Left ventricle myocardium inferior (tissue), 1 donor: ENCODE data around the gene PRR36. TPM values are rescaled to one million over a fixed set of nuclear protein-coding genes. Genes with fewer than 3 reads are reported as not detected.
A peak's percentile ranks its signal among the peaks of the same experiment; 100 is the strongest.
"Not testable (repeated sequence)": the region's sequence is repeated elsewhere in the genome, so short reads cannot be mapped to it uniquely, and the experiment has no call there.

Experiments used
- DNase-seq: peaks from one replicate; pipeline ENCODE4 v3.0.0-alpha.2; 2020
- H3K27ac ChIP-seq: fragments of 200-600 bp; replicated peaks from 2 replicates; pipeline ENCODE4 v1.8.0; 2021
- H3K27me3 ChIP-seq: fragments of 200-600 bp; 2 replicates; pipeline ENCODE4 v1.8.0; 2021; ENCODE audit warnings: low read depth
- H3K36me3 ChIP-seq: fragments of 200-600 bp; 2 replicates; pipeline ENCODE4 v1.8.0; 2021
- H3K4me1 ChIP-seq: fragments of 200-600 bp; 2 replicates; pipeline ENCODE4 v1.8.0; 2021
- H3K4me3 ChIP-seq: fragments of 200-600 bp; 2 replicates; pipeline ENCODE4 v1.8.0; 2021; ENCODE audit warnings: mild to moderate bottlenecking, moderate library complexity
- H3K9me3 ChIP-seq: fragments of 200-600 bp; replicated peaks from 2 replicates; pipeline ENCODE4 v1.8.0; 2021
- intact Hi-C: fragments of 100-400 bp; cut with micrococcal nuclease; formaldehyde crosslinking; loops from one replicate; pipeline ENCODE4 v1.11.0; 2022
- total RNA-seq: library from RNA; stranded (reverse); fragmentation: NEBNext Ultra II Directional; extraction: Animal tissue kit (Norgen Biotek cat#: 25700); gene quantifications from one replicate; pipeline ENCODE4 v1.2.1, GENCODE V29; 2021
- TF ChIP-seq, protein P1 (sequence below): fragments of 200-600 bp; IDR thresholded peaks from 2 replicates; pipeline ENCODE4 v1.8.0; 2021; ENCODE audit warnings: antibody characterized with exemption, mild to moderate bottlenecking, borderline replicate concordance
- donor health status: DM: no; HTN: yes; CAD: no; lungs with severe emphysema.

PRR36 gene
- total RNA-seq, 1 donor from 2014 or later = not detected

DNA sequence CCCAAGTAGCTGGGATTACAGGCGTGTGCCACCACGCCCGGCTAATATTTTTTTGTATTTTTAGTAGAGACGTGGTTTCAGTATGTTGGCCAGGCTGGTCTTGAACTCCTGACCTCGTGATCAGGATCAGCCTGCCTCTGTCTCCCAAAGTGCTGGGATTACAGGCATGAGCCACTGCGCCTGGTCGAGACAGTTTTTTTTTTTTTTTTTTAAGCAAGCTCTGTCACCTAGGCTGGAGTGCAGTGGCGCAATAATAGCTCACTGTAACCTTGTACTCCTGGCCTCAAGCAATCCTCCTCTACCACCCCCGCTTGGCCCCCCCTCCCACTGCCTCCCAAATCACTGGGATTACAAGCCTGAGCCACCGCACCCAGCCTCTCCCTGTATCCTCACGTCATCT lies 23.1 kb upstream of the PRR36 start:
- TF ChIP-seq, protein P1, sequence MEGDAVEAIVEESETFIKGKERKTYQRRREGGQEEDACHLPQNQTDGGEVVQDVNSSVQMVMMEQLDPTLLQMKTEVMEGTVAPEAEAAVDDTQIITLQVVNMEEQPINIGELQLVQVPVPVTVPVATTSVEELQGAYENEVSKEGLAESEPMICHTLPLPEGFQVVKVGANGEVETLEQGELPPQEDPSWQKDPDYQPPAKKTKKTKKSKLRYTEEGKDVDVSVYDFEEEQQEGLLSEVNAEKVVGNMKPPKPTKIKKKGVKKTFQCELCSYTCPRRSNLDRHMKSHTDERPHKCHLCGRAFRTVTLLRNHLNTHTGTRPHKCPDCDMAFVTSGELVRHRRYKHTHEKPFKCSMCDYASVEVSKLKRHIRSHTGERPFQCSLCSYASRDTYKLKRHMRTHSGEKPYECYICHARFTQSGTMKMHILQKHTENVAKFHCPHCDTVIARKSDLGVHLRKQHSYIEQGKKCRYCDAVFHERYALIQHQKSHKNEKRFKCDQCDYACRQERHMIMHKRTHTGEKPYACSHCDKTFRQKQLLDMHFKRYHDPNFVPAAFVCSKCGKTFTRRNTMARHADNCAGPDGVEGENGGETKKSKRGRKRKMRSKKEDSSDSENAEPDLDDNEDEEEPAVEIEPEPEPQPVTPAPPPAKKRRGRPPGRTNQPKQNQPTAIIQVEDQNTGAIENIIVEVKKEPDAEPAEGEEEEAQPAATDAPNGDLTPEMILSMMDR = no peak
- DNase-seq = no peak

DNA sequence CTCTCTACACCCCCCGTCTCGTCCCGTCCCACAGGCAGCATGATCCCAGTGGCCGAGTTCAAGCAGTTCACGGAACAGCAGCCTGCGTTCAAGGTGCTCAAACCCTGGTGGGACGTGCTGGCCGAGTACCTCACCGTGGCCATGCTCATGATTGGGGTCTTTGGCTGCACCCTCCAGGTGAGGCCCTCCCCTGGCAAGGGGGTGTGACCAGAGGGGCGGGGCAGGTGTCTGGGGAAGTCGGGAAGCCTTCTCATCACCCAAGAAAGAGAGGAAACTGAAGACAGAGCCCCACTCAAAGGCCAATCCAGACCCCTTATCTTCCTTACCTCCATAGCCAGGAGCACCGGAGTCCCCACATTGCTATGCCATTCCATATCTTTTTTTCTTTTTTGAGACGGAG lies 21.4 kb upstream of the PRR36 start:
- no peaks in the 10 kb centered on the region for H3K9me3 ChIP-seq
- no peak for DNase-seq
- peaks cover 37% of the 10 kb centered on the region for H3K27me3 ChIP-seq
- TF ChIP-seq, protein P1 = no peak
- no peak overlapping the region for H3K4me3 ChIP-seq
- H3K27ac ChIP-seq = no peak overlapping the region
- intact Hi-C loops = no loop called here
- no peaks in the 10 kb centered on the region for H3K4me1 ChIP-seq
- no peaks in the 10 kb centered on the region for H3K36me3 ChIP-seq

More for the DNA sequence above, 23.1 kb upstream of the PRR36 start:
- no peak overlapping the region for H3K27ac ChIP-seq
- H3K4me1 ChIP-seq = no peaks in the 10 kb centered on the region
- H3K27me3 ChIP-seq = peaks cover 32% of the 10 kb centered on the region
- H3K36me3 ChIP-seq = no peaks in the 10 kb centered on the region
- intact Hi-C loops = no loop called here
- H3K9me3 ChIP-seq = no peaks in the 10 kb centered on the region
- H3K4me3 ChIP-seq = no peak overlapping the region

DNA sequence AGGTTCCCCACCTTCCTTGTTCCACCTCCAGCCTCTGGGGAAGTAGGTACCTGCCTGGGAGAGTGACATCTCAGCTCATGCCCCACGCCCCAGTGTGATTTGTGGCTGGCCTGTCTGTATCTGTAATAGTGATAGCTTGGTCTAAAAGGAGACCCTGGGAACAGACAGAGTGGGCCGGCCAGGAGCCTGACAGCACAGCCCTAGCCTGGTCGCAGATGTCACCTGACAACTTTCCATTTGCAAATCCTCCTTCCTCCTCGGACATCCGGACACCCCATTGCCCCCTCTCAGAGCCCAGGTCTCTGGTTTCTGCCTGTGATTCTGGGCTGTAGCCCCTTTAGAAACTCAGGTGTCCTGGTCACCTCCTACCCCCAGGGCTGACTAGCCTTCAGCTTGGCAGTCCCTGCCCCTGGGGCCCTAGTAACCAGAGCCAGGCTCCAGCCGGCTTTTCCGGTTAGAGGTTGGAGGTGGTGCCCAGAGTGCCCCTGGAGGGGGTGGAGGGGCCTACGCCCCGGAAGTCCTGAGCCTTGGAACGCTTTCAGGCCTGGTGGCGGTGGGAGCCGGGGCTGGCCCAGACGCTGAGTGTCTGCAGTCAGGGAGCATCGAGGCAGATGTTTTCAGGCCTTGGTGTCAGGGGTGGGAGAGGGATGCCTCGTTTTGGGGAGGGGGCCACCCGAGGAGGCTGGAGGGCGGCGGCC lies 20.6 kb upstream of the PRR36 start:
- Histone ChIP-seq H3K4me1 (no peaks in the 10 kb centered on the region), H3K9me3 (no peaks in the 10 kb centered on the region), H3K27ac (no peak overlapping the region), H3K27me3 (peaks cover 44% of the 10 kb centered on the region), H3K36me3 (no peaks in the 10 kb centered on the region), H3K4me3 (no peak overlapping the region)
- intact Hi-C loops = no loop called here
- no peak for DNase-seq
- TF ChIP-seq, protein P1 = no peak

DNA sequence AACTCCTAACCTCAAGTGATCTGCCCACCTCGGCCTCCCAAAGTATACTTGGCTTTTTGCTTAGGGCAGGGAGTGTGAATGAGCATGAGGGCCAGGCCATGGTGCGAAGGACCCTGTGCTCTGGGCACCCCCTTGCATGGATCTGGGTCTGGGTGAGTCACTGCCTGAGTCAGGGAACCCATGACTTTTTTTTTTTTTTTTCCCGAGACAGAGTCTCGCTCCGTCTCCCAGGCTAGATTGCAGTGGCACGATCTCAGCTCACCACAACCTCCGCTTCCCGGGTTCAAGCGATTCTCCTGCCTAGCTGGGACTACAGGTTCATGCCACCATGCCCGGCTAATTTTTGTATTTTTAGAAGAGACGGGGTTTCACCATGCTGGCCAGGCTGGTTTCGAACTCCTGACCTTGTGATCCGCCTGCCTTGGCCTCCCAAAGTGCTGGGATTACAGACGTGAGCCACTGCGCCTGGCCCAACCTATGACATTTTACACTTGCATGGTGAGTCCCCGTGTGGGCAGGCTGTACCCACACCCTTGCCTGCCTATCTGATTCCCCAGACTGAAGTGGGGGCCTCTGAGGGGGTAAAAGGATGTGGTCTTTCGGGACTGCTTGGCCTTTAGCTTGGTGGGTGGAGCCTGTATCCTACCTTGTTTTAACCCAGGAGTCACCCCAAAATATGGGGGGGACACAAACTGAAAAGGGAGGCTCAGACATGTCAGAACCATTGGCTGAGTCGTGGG lies 19.3 kb upstream of the PRR36 start:
- H3K36me3 ChIP-seq, DNase-seq, H3K4me3 ChIP-seq, intact Hi-C loops, H3K9me3 ChIP-seq, H3K27ac ChIP-seq, H3K4me1 ChIP-seq: not testable (repeated sequence)
- H3K27me3 ChIP-seq = peaks cover 54% of the 10 kb centered on the region

DNA sequence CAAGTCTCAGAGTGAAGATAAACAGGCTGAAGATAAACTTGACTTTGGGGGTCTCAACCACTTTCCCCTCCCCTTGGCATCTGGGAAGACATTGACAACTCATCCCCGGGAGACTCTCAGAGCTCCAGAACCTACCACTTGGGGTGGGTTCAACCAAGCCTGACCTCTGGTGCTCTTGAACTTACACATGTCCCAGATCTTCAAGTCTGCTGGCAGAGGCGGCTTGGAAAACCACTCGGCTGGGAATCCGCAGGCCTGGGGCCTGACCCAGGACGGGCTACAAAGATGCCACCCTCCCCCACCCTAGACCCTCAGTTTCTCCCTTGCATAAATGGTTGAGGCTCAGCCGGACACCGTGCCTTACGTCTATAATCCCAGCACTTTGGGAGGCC lies 14.6 kb upstream of the PRR36 start:
- Histone ChIP-seq H3K9me3 (no peaks in the 10 kb centered on the region), H3K27me3 (peaks cover 57% of the 10 kb centered on the region), H3K27ac (no peak overlapping the region), H3K4me1 (peaks cover 8% of the 10 kb centered on the region), H3K4me3 (peak overlapping the region; percentile 65), H3K36me3 (no peaks in the 10 kb centered on the region)
- DNase-seq = no peak
- intact Hi-C loops = no loop called here
- TF ChIP-seq, protein P1 = no peak
